ENCODE measurements around the gene GCA.

DNA sequence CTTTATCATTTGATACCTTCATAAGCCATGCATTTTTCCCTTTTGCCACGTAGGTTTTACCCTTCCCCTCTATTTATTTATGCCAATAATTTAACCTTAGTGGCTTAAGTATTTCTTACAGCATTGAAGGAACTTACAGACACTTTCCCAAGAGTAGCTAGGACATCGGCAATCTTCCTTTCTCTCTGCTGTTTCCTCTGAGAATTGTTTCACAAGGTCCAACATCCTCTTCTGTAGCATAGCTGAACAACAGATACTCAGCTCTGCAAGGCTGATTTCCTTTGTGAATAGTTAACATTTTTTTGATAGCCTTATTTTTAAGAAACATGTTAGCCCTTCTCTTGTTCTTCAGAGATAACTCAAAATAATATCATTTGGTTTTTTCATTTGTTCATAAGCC, 1.1 kb upstream of the GCA start:
- TF ChIP-seq, protein P1, sequence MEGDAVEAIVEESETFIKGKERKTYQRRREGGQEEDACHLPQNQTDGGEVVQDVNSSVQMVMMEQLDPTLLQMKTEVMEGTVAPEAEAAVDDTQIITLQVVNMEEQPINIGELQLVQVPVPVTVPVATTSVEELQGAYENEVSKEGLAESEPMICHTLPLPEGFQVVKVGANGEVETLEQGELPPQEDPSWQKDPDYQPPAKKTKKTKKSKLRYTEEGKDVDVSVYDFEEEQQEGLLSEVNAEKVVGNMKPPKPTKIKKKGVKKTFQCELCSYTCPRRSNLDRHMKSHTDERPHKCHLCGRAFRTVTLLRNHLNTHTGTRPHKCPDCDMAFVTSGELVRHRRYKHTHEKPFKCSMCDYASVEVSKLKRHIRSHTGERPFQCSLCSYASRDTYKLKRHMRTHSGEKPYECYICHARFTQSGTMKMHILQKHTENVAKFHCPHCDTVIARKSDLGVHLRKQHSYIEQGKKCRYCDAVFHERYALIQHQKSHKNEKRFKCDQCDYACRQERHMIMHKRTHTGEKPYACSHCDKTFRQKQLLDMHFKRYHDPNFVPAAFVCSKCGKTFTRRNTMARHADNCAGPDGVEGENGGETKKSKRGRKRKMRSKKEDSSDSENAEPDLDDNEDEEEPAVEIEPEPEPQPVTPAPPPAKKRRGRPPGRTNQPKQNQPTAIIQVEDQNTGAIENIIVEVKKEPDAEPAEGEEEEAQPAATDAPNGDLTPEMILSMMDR (IDR thresholded peaks at IDR 0.05): no peak
- no peak for TF ChIP-seq POLR2AphosphoS5 (IDR thresholded peaks at IDR 0.05)
